Liver (tissue), 9 donors: ENCODE data around the gene SERPINA4. TPM values are rescaled to one million over a fixed set of nuclear protein-coding genes. Genes with fewer than 3 reads are reported as not detected.

Experiments used
- DNase-seq: peaks from one replicate; pipeline ENCODE4 v3.0.0-alpha.2; 2017; ENCODE audit warnings: low spot score
- H3K27ac ChIP-seq, 2 donors: one replicate each; pipeline ENCODE4 v1.7.0; 2013; ENCODE audit warnings: inconsistent platforms in 2 of 2, low read length in 2 of 2, control low read depth in 1 of 2, low read depth in 1 of 2, mild to moderate bottlenecking in 1 of 2
- H3K27me3 ChIP-seq, 4 donors: one replicate each; pipeline versions ENCODE4 v1.6.1 to v1.7.0; 2013; ENCODE audit warnings: low read length in 3 of 4, inconsistent platforms in 1 of 4, mild to moderate bottlenecking in 1 of 4, moderate library complexity in 1 of 4; ENCODE audit not compliant: control insufficient read depth in 4 of 4, insufficient read depth in 4 of 4
- H3K36me3 ChIP-seq, 4 donors: one replicate each; pipeline versions ENCODE4 v1.6.1 to v1.7.0; 2013; ENCODE audit warnings: low read length in 3 of 4, mild to moderate bottlenecking in 3 of 4, low read depth in 1 of 4, moderate library complexity in 1 of 4; ENCODE audit not compliant: control insufficient read depth in 4 of 4, insufficient read depth in 3 of 4
- H3K4me1 ChIP-seq, 4 donors: one replicate each; pipeline versions ENCODE4 v1.6.1 to v1.7.0; 2013; ENCODE audit warnings: low read length in 3 of 4, mild to moderate bottlenecking in 3 of 4, moderate library complexity in 1 of 4; ENCODE audit not compliant: control insufficient read depth in 4 of 4, insufficient read depth in 4 of 4
- H3K4me3 ChIP-seq, 3 donors: one replicate each; pipeline versions ENCODE4 v1.6.1 to v1.7.0; 2013; ENCODE audit warnings: low read length in 3 of 3, control low read depth in 1 of 3, low read depth in 1 of 3, mild to moderate bottlenecking in 1 of 3
- H3K9ac ChIP-seq, 2 donors: one replicate each; pipeline ENCODE4 v1.7.0; 2013; ENCODE audit warnings: low read length in 2 of 2, mild to moderate bottlenecking in 2 of 2, moderate library complexity in 2 of 2, control low read depth in 1 of 2, low read depth in 1 of 2
- H3K9me3 ChIP-seq, 4 donors: one replicate each; pipeline versions ENCODE4 v1.6.1 to v1.7.0; 2013; ENCODE audit warnings: low read length in 3 of 4; ENCODE audit not compliant: control insufficient read depth in 4 of 4
- EGR1 ChIP-seq, 2 donors: IDR thresholded peaks; 2 replicates each; pipeline ENCODE4 v1.6.1; 2016 to 2018; ENCODE audit warnings: antibody characterized with exemption in 2 of 2, low read depth in 2 of 2
- FOXA1 ChIP-seq: IDR thresholded peaks from 2 replicates; pipeline ENCODE4 v1.6.1; 2016; ENCODE audit warnings: antibody characterized with exemption
- GABPA ChIP-seq, 2 donors: IDR thresholded peaks in 1 of 2; conservative IDR thresholded peaks in 1 of 2; 2 replicates each; pipeline ENCODE4 v1.6.1; 2016; ENCODE audit warnings: antibody characterized with exemption in 2 of 2, mild to moderate bottlenecking in 1 of 2, moderate library complexity in 1 of 2
- HNF4A ChIP-seq, 2 donors: conservative IDR thresholded peaks; 2 replicates each; pipeline ENCODE4 v1.6.1; 2016; ENCODE audit warnings: antibody characterized with exemption in 2 of 2, mild to moderate bottlenecking in 2 of 2
- HNF4G ChIP-seq: IDR thresholded peaks from 2 replicates; pipeline ENCODE4 v1.6.1; 2016; ENCODE audit warnings: antibody characterized with exemption
- JUND ChIP-seq, 2 donors: IDR thresholded peaks; 2 replicates each; pipeline ENCODE4 v1.6.1; 2016; ENCODE audit warnings: antibody characterized with exemption in 2 of 2
- MAX ChIP-seq: IDR thresholded peaks from 2 replicates; pipeline ENCODE4 v1.6.1; 2016; ENCODE audit warnings: antibody characterized with exemption
- NR2F2 ChIP-seq: IDR thresholded peaks from 2 replicates; pipeline ENCODE4 v1.6.1; 2016; ENCODE audit warnings: antibody characterized with exemption
- RAD21 ChIP-seq, 2 donors: IDR thresholded peaks; 2 replicates each; pipeline ENCODE4 v1.6.1; 2016; ENCODE audit warnings: antibody characterized with exemption in 2 of 2, mild to moderate bottlenecking in 2 of 2
- REST ChIP-seq: IDR thresholded peaks from 2 replicates; pipeline ENCODE4 v1.6.1; 2016; ENCODE audit warnings: antibody characterized with exemption, mild to moderate bottlenecking
- RXRA ChIP-seq, 2 donors: IDR thresholded peaks; 2 replicates each; pipeline ENCODE4 v1.6.1; 2017 to 2018; ENCODE audit warnings: antibody characterized with exemption in 2 of 2, mild to moderate bottlenecking in 1 of 2
- YY1 ChIP-seq: IDR thresholded peaks from 2 replicates; pipeline ENCODE4 v1.6.1; 2016; ENCODE audit warnings: antibody characterized with exemption, mild to moderate bottlenecking
- WGBS: extraction: QIAGEN DNeasy Blood & Tissue Kit; methylation state at CpG from one replicate; pipeline ENCODE4 v1.1.7; 2013; 5-methylcytosine and 5-hydroxymethylcytosine counted together
- polyA plus RNA-seq, 2 donors: library from polyadenylated mRNA; stranded (reverse) in 1 of 2; unstranded in 1 of 2; fragments of 200-250 nt in 1 of 2; fragments of >200 nt in 1 of 2; fragmentation: Nextera tagmentation in 1 of 2; extraction: Ambion mirVana in 1 of 2; gene quantifications; one replicate each; pipeline versions ENCODE4 v1.2.1 to v1.2.3, GENCODE V29; 2013 to 2015
- total RNA-seq, 2 donors: library from RNA; depleted of rRNA; stranded (reverse); fragments of >200 nt; gene quantifications; one replicate each; pipeline ENCODE4 v1.2.3, GENCODE V29; 2014
- TF ChIP-seq, protein P1 (sequence below): IDR thresholded peaks from 2 replicates; pipeline ENCODE4 v1.6.1; 2016; ENCODE audit warnings: antibody characterized with exemption
- TF ChIP-seq, protein P2 (sequence below): fragments of 150-350 bp; IDR thresholded peaks from 2 replicates; pipeline ENCODE4 v1.5.1; 2017; ENCODE audit warnings: improper control_type of control experiment, low read depth, low read length; ENCODE audit not compliant: missing input control
- TF ChIP-seq, protein P3 (sequence below): IDR thresholded peaks from 2 replicates; pipeline ENCODE4 v1.6.1; 2016; ENCODE audit warnings: antibody characterized with exemption
- donor health status: healthy.
- donor health status: healthy.
- donor health status: healthy.
- donor health status: healthy.
- donor health status: healthy.

The SERPINA4 gene
- total and polyA plus RNA-seq, 4 donors: 50.5 to 150 (median 74.0) TPM

DNA sequence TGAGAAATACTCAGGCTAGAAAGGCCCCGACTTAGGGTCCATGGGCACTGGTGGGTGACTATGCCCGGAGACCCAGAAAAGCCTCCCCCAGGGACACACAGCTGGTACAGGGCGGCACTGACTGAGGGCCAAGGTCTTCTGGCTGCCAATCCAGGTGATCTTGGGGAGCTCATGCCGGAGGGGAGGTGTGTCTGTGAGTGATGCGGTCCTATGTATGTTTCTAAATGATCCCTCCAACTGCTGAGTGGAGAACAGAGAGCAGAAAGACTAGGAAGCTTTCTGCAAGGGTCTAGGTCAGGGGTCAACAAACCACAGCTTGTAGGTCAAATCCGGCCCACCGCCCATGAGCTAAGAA is 391 bp downstream of the SERPINA4 start (continued):
- TF ChIP-seq, protein P1, sequence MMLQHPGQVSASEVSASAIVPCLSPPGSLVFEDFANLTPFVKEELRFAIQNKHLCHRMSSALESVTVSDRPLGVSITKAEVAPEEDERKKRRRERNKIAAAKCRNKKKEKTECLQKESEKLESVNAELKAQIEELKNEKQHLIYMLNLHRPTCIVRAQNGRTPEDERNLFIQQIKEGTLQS: no peak
- TF ChIP-seq RAD21 (IDR thresholded peaks at IDR 0.05): no peak
- TF ChIP-seq YY1: no peak

- Histone ChIP-seq H3K27me3 (no peaks in the 10 kb centered on the region), H3K27ac (no peak overlapping the region), H3K9ac (peak overlapping the region in 1 of 2 donors; percentile 75), H3K4me3 (peak overlapping the region; percentile 42 to 59 (median 54)), H3K36me3 (peaks cover 0 to 16% (median 9%) of the 10 kb centered on the region in 4 donors), H3K4me1 (peaks cover 25 to 73% (median 60%) of the 10 kb centered on the region in 4 donors), H3K9me3 (no peaks in the 10 kb centered on the region)
- TF ChIP-seq HNF4A (conservative IDR thresholded peaks at IDR 0.05) (no peak), GABPA (IDR thresholded peaks at IDR 0.05 in 1 of 2, conservative IDR thresholded peaks at IDR 0.05 in 1 of 2) (no peak), MAX (no peak), HNF4G (no peak)
- TF ChIP-seq, protein P1: no peak
- WGBS: 55% methylated on average over 5 of the region's 5 CpGs
- no peak for DNase-seq
Measured at GRCh38 chr14:94562022-94562421, 780 bp downstream of the SERPINA4 start.

- Histone ChIP-seq H3K4me3 (peak overlapping the region in 1 of 3 donors; percentile 54), H3K36me3 (peaks cover 0 to 25% (median 12%) of the 10 kb centered on the region in 4 donors), H3K9me3 (no peaks in the 10 kb centered on the region), H3K27ac (no peak overlapping the region), H3K4me1 (peaks cover 25 to 79% (median 61%) of the 10 kb centered on the region in 4 donors), H3K27me3 (no peaks in the 10 kb centered on the region), H3K9ac (no peak overlapping the region)
- TF ChIP-seq HNF4A (conservative IDR thresholded peaks at IDR 0.05) (peak in 1 of 2 donors; percentile 1), RAD21 (IDR thresholded peaks at IDR 0.05) (no peak), NR2F2 (no peak), YY1 (no peak)
- TF ChIP-seq, protein P2, sequence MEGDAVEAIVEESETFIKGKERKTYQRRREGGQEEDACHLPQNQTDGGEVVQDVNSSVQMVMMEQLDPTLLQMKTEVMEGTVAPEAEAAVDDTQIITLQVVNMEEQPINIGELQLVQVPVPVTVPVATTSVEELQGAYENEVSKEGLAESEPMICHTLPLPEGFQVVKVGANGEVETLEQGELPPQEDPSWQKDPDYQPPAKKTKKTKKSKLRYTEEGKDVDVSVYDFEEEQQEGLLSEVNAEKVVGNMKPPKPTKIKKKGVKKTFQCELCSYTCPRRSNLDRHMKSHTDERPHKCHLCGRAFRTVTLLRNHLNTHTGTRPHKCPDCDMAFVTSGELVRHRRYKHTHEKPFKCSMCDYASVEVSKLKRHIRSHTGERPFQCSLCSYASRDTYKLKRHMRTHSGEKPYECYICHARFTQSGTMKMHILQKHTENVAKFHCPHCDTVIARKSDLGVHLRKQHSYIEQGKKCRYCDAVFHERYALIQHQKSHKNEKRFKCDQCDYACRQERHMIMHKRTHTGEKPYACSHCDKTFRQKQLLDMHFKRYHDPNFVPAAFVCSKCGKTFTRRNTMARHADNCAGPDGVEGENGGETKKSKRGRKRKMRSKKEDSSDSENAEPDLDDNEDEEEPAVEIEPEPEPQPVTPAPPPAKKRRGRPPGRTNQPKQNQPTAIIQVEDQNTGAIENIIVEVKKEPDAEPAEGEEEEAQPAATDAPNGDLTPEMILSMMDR: no peak
- no peak for DNase-seq
- WGBS: 79% methylated on average over 16 of the region's 16 CpGs
Measured at GRCh38 chr14:94562941-94563883, 2.0 kb downstream of the SERPINA4 start.

GRCh38 chr14:94564381-94564780 is 3.1 kb downstream of the SERPINA4 start:
- Histone ChIP-seq H3K27me3 (no peaks in the 10 kb centered on the region), H3K36me3 (peaks cover 0 to 27% (median 12%) of the 10 kb centered on the region in 4 donors), H3K4me1 (peaks cover 24 to 76% (median 62%) of the 10 kb centered on the region in 4 donors), H3K27ac (no peak overlapping the region), H3K9me3 (no peaks in the 10 kb centered on the region), H3K4me3 (no peak overlapping the region), H3K9ac (no peak overlapping the region)
- no peak for DNase-seq
- no peak for TF ChIP-seq FOXA1
- TF ChIP-seq, protein P1: no peak
- TF ChIP-seq REST: no peak
- TF ChIP-seq JUND (IDR thresholded peaks at IDR 0.05): no peak
- no peak for TF ChIP-seq EGR1 (IDR thresholded peaks at IDR 0.05; ENCODE audit: low read depth in 2 of 2)
- TF ChIP-seq RXRA (IDR thresholded peaks at IDR 0.05): no peak
- no peak for TF ChIP-seq HNF4A (conservative IDR thresholded peaks at IDR 0.05)
- TF ChIP-seq GABPA (IDR thresholded peaks at IDR 0.05 in 1 of 2, conservative IDR thresholded peaks at IDR 0.05 in 1 of 2): no peak
- TF ChIP-seq, protein P3, sequence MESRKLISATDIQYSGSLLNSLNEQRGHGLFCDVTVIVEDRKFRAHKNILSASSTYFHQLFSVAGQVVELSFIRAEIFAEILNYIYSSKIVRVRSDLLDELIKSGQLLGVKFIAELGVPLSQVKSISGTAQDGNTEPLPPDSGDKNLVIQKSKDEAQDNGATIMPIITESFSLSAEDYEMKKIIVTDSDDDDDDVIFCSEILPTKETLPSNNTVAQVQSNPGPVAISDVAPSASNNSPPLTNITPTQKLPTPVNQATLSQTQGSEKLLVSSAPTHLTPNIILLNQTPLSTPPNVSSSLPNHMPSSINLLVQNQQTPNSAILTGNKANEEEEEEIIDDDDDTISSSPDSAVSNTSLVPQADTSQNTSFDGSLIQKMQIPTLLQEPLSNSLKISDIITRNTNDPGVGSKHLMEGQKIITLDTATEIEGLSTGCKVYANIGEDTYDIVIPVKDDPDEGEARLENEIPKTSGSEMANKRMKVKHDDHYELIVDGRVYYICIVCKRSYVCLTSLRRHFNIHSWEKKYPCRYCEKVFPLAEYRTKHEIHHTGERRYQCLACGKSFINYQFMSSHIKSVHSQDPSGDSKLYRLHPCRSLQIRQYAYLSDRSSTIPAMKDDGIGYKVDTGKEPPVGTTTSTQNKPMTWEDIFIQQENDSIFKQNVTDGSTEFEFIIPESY: no peak
